HG03135 (cell line): Measurements from ENCODE around the gene AFTPH.

Source experiments
- ATAC-seq: cut with Tn5 transposase; IDR thresholded peaks from one replicate; pipeline ENCODE4 v1.9.1; 2021; ENCODE audit warnings: mild to moderate bottlenecking, moderate library complexity; ENCODE audit not compliant: unreplicated experiment

The AFTPH gene

GRCh38 chr2:64537991-64538390 lies 13.9 kb downstream of the AFTPH start:
- ATAC-seq, result no peak

GRCh38 chr2:64538764-64539433 lies 14.8 kb downstream of the AFTPH start:
- ATAC-seq, result no peak

- ATAC-seq, result no peak
Measured at GRCh38 chr2:64540615-64541014, 16.5 kb downstream of the AFTPH start.

GRCh38 chr2:64541547-64541946 lies 17.4 kb downstream of the AFTPH start:
- no peak for ATAC-seq

GRCh38 chr2:64542071-64543007 lies 18.2 kb downstream of the AFTPH start:
- ATAC-seq, result no peak

- no peak for ATAC-seq
Measured at GRCh38 chr2:64543008-64543697, 19.0 kb downstream of the AFTPH start.

GRCh38 chr2:64548761-64549160 lies 24.6 kb downstream of the AFTPH start:
- ATAC-seq, result no peak

- no peak for ATAC-seq
Measured at GRCh38 chr2:64550042-64550441, 25.9 kb downstream of the AFTPH start.

GRCh38 chr2:64551851-64552250 lies 27.7 kb downstream of the AFTPH start:
- no peak for ATAC-seq

- no peak for ATAC-seq
Measured at GRCh38 chr2:64554117-64554516, 30.0 kb downstream of the AFTPH start.

- ATAC-seq, result no peak
Measured at GRCh38 chr2:64558445-64559081, 34.4 kb downstream of the AFTPH start.

- no peak for ATAC-seq
Measured at GRCh38 chr2:64562148-64562784, 38.1 kb downstream of the AFTPH start.

GRCh38 chr2:64563436-64563938 lies 39.4 kb downstream of the AFTPH start:
- no peak for ATAC-seq

GRCh38 chr2:64565949-64566710 lies 42.0 kb downstream of the AFTPH start:
- no peak for ATAC-seq

- ATAC-seq, result no peak
Measured at GRCh38 chr2:64567473-64567872, 43.3 kb downstream of the AFTPH start.

GRCh38 chr2:64568836-64569235 lies 44.7 kb downstream of the AFTPH start:
- no peak for ATAC-seq

- no peak for ATAC-seq
Measured at GRCh38 chr2:64574871-64575270, 50.7 kb downstream of the AFTPH start.

GRCh38 chr2:64581018-64581417 lies 56.9 kb downstream of the AFTPH start:
- no peak for ATAC-seq

- ATAC-seq, result no peak
Measured at GRCh38 chr2:64581777-64582539, 57.8 kb downstream of the AFTPH start.
